RWPE2 (cell line): ENCODE data around the gene KCNJ5.

Experiments used
- ATAC-seq: fragments of 200-7000 bp; cut with Tn5 transposase; 3 replicates; pipeline ENCODE4 v1.9.1; 2021; ENCODE audit warnings: low read depth
- DNase-seq: peaks from one replicate; pipeline ENCODE4 v3.0.0-alpha.2; 2020; ENCODE audit warnings: low spot score
- H3K27ac ChIP-seq: fragments of 450-650 bp; 2 replicates; pipeline ENCODE4 v1.5.1; 2017; ENCODE audit warnings: mild to moderate bottlenecking; ENCODE audit not compliant: poor library complexity, severe bottlenecking
- H3K27me3 ChIP-seq: fragments of 250-450 bp; sonication (Bioruptor Pico); 2 replicates; pipeline ENCODE4 v1.5.1; 2021; ENCODE audit warnings: mild to moderate bottlenecking, moderate library complexity; ENCODE audit not compliant: insufficient read depth, poor library complexity, severe bottlenecking
- H3K36me3 ChIP-seq: fragments of 250-450 bp; sonication (Bioruptor Pico); 2 replicates; pipeline ENCODE4 v1.5.1; 2020; ENCODE audit warnings: low read depth, mild to moderate bottlenecking, moderate library complexity
- H3K4me1 ChIP-seq: fragments of 250-450 bp; sonication (Bioruptor Pico); 2 replicates; pipeline ENCODE4 v1.5.1; 2021; ENCODE audit warnings: mild to moderate bottlenecking, moderate library complexity; ENCODE audit not compliant: insufficient read depth, poor library complexity, severe bottlenecking
- H3K4me3 ChIP-seq: fragments of 250-450 bp; sonication (Bioruptor Pico); 2 replicates; pipeline ENCODE4 v1.5.1; 2021; ENCODE audit warnings: mild to moderate bottlenecking, moderate library complexity; ENCODE audit not compliant: severe bottlenecking
- H3K9me3 ChIP-seq: fragments of 250-450 bp; sonication (Bioruptor Pico); 2 replicates; pipeline ENCODE4 v1.5.1; 2021; ENCODE audit warnings: mild to moderate bottlenecking, moderate library complexity; ENCODE audit not compliant: severe bottlenecking
- TF ChIP-seq, protein P1 (sequence below): fragments of 450-650 bp; IDR thresholded peaks from one replicate; pipeline ENCODE4 v1.5.1; 2017; ENCODE audit warnings: mild to moderate bottlenecking, moderate library complexity; ENCODE audit not compliant: poor library complexity, severe bottlenecking

KCNJ5 gene

DNA sequence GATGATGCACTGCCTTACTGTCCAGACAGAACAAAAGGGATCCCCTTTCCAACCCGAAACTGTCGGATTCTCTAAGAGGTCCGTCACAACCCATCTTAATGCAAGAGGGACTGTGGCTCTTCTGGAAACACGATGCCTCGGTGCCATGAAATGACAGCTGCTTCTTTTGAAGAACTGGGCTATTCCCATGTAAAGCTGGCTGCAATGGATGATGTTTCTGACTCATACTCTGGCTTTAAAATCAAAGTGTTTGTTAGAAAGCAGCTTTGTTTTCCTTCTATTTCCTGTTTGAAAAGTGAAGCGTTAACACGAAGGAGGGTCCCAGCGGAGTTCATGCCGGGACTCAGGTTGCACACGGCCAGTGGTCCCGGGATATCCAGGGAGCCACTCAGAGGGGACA is 48.4 kb downstream of the KCNJ5 start:
- no peaks in the 10 kb centered on the region for H3K36me3 ChIP-seq
- DNase-seq (no peak), ATAC-seq (no peak)
- no peaks in the 10 kb centered on the region for H3K9me3 ChIP-seq
- TF ChIP-seq, protein P1, sequence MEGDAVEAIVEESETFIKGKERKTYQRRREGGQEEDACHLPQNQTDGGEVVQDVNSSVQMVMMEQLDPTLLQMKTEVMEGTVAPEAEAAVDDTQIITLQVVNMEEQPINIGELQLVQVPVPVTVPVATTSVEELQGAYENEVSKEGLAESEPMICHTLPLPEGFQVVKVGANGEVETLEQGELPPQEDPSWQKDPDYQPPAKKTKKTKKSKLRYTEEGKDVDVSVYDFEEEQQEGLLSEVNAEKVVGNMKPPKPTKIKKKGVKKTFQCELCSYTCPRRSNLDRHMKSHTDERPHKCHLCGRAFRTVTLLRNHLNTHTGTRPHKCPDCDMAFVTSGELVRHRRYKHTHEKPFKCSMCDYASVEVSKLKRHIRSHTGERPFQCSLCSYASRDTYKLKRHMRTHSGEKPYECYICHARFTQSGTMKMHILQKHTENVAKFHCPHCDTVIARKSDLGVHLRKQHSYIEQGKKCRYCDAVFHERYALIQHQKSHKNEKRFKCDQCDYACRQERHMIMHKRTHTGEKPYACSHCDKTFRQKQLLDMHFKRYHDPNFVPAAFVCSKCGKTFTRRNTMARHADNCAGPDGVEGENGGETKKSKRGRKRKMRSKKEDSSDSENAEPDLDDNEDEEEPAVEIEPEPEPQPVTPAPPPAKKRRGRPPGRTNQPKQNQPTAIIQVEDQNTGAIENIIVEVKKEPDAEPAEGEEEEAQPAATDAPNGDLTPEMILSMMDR: no peak
- H3K27ac ChIP-seq: peak overlapping the region; percentile 56
- no peak overlapping the region for H3K4me3 ChIP-seq
- no peaks in the 10 kb centered on the region for H3K27me3 ChIP-seq
- H3K4me1 ChIP-seq: peaks cover 26% of the 10 kb centered on the region

DNA sequence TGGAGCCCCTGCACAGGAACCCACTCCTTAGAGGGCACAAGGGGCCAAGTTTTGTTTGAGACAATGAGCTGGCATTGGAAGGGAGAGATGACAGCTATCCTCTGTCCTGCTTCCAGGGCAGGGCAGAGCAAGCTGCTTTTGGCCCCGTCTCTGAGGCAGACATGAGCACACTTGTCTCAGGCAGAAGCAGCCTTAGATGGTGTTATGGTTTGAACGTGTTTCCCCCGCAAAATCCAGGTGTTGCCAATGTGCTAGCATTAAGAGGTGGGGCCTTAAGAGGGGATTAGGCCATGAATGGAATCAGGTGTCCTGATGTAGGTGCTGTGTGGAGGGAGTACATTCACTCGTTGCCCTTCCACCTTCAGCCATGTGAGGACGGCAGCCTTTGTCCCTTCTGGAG is 49.0 kb downstream of the KCNJ5 start:
- no peaks in the 10 kb centered on the region for H3K36me3 ChIP-seq
- peaks cover 26% of the 10 kb centered on the region for H3K4me1 ChIP-seq
- TF ChIP-seq, protein P1: no peak
- ATAC-seq (peak; percentile 41), DNase-seq (no peak)
- H3K4me3 ChIP-seq: no peak overlapping the region
- no peaks in the 10 kb centered on the region for H3K9me3 ChIP-seq
- peak overlapping the region; percentile 56 for H3K27ac ChIP-seq
- H3K27me3 ChIP-seq: no peaks in the 10 kb centered on the region

DNA sequence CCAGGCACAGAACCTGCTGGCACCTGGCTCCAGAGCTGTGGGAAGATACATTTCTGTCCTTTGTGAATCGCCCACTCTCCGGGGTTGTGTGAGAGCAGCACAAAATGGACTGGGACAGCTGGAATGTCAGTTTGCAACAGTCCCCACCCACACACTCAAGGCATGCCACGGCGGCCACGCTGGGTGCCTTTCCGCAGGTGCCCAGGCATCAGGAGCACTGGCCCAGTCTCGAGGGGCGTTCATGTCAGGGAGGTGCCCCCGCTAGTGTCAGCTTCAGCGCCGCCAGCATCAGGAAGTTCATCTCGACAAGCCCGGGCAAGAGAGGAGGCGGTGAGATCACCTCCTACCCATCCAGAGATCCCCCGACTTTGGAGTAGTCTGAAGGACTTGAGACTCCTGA is 49.4 kb downstream of the KCNJ5 start:
- TF ChIP-seq, protein P1: no peak
- ATAC-seq (peak; percentile 75), DNase-seq (no peak)
- no peaks in the 10 kb centered on the region for H3K27me3 ChIP-seq
- peak overlapping the region; percentile 56 for H3K27ac ChIP-seq
- no peaks in the 10 kb centered on the region for H3K9me3 ChIP-seq
- peaks cover 26% of the 10 kb centered on the region for H3K4me1 ChIP-seq
- no peaks in the 10 kb centered on the region for H3K36me3 ChIP-seq
- no peak overlapping the region for H3K4me3 ChIP-seq

DNA sequence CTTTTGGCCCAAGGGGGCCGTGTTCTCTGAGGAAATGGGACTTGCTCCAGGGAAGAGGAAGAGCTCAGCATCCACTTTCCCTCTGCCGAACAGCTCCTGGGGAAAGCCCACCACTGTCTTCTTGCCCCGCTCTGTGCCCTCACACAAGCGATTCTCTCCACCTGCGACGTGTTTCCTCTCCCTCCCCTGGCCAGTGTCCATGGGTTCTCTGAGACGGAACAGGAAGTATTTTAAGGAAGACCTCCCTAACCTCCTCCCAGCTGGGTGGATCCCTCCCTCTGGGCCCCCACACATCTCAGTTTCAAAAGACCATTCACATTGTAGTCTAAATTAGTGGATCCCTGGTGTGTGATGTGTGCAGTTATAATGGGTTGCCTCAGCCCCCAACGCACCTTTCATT is 50.0 kb downstream of the KCNJ5 start:
- Histone ChIP-seq H3K4me1 (peaks cover 26% of the 10 kb centered on the region), H3K4me3 (no peak overlapping the region), H3K27ac (peak overlapping the region; percentile 56), H3K9me3 (no peaks in the 10 kb centered on the region), H3K36me3 (no peaks in the 10 kb centered on the region), H3K27me3 (no peaks in the 10 kb centered on the region)
- TF ChIP-seq, protein P1: no peak
- DNase-seq: no peak
- peak; percentile 2; the same call in 2 of the 3 replicates for ATAC-seq

DNA sequence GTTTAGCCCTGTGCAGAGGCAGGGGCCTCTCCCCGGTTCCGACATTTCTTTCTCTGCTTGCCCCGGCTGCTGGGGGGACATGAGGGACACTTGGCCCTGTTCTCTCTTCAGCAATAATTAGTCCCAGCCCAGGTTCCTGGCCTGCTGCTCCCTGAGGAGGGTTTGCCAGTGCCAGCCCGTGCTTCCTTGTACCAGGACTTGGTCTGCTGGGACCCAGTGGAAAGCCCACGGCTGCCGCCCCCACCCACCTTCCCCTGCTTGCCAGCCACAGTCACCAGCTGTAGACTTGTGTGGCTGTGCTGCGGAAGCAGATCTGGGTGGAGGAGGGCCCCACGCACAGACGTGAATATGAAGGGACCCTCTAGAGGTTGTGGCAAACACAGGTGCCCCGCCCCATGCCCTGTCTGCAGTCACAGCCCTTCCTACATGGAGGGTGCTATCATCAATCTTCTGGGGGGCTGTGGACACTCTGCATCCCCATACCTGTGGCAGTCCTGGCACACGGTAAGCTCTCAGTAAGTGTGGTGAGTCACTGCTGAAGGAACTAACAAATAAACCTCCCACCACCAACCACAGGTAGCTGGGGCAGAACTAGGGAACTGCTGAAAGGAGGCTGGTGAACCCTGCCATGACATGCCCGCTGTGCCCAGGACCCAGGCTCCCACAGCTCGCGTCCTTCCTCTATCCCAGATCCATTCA is 50.6 kb downstream of the KCNJ5 start:
- Histone ChIP-seq H3K9me3 (no peaks in the 10 kb centered on the region), H3K4me3 (no peak overlapping the region), H3K27ac (peak overlapping the region; percentile 56), H3K27me3 (no peaks in the 10 kb centered on the region), H3K4me1 (peaks cover 26% of the 10 kb centered on the region), H3K36me3 (no peaks in the 10 kb centered on the region)
- no peak for DNase-seq
- TF ChIP-seq, protein P1: no peak
- peak; percentile 78 for ATAC-seq
